GM12878 (cell line): ENCODE measurements around the gene CANT1. TPM values are rescaled to one million over a fixed set of nuclear protein-coding genes. Genes with fewer than 3 reads are reported as not detected.

Experiments used
- ATAC-seq: fragments of 200-7000 bp; cut with Tn5 transposase; 3 replicates; pipeline ENCODE4 v1.9.1; 2020; ENCODE audit warnings: mild to moderate bottlenecking, moderate library complexity
- BruUV-seq: library from RNA; stranded (reverse); fragments of 400-500 nt; replicated peaks from 2 replicates; lab custom pipeline; 2021; lab: Mats Ljungman, UMichigan
- CTCF ChIA-PET: fragments of 300-600 bp; sonication (Branson Sonifier 250); formaldehyde crosslinking; extraction: SDS; loops from one replicate; lab custom pipeline; 2021; ENCODE audit warnings: inconsistent platforms; lab: Yijun Ruan, JAX
- POLR2A ChIA-PET: fragments of 350-600 bp; formaldehyde crosslinking; extraction: SDS; loops from one replicate; lab custom pipeline; 2021; ENCODE audit warnings: inconsistent platforms; lab: Charles Lee
- RAD21 ChIA-PET: fragments of 300-600 bp; sonication (Branson Sonifier 250); formaldehyde crosslinking; loops from one replicate; lab custom pipeline; 2023; ENCODE audit warnings: antibody characterized with exemption; ENCODE audit not compliant: unreplicated experiment; lab: Charles Lee
- SMC1A ChIA-PET: fragments of 300-600 bp; sonication (Branson Sonifier 250); formaldehyde crosslinking; loops from one replicate; lab custom pipeline; 2023; ENCODE audit not compliant: unreplicated experiment, uncharacterized antibody; lab: Charles Lee
- DNase-seq: peaks from one replicate; pipeline ENCODE4 v3.0.0-alpha.2; 2011; ENCODE audit warnings: low read depth, low spot score
- FAIRE-seq: peaks from 3 replicates; lab custom pipeline; 2011; peaks lifted over from hg19 to GRCh38; lab: Jason Lieb, UNC
- H2AFZ ChIP-seq: 2 replicates; pipeline ENCODE4 v1.6.0; 2011; ENCODE audit warnings: low read depth, low read length, control low read depth; ENCODE audit not compliant: control insufficient read depth
- H3K27ac ChIP-seq: 2 replicates; pipeline ENCODE4 v1.5.1; 2011; ENCODE audit warnings: control low read depth; ENCODE audit not compliant: control insufficient read depth, insufficient read depth
- H3K27me3 ChIP-seq, 2 experiments: replicated peaks in 1 of 2; 2 replicates each; pipeline versions ENCODE4 v1.6.0 to v1.6.1; 2011; ENCODE audit warnings: low read length in 1 of 2; ENCODE audit not compliant: control insufficient read depth in 2 of 2, insufficient read depth in 2 of 2
- H3K36me3 ChIP-seq, 2 experiments: 2 replicates each; pipeline ENCODE4 v1.5.1; 2011; ENCODE audit warnings: low read length in 1 of 2; ENCODE audit not compliant: control insufficient read depth in 2 of 2, insufficient read depth in 2 of 2
- H3K4me1 ChIP-seq: 2 replicates; pipeline ENCODE4 v1.6.1; 2011; ENCODE audit warnings: mild to moderate bottlenecking, low read length, moderate library complexity, mixed read lengths; ENCODE audit not compliant: control insufficient read depth, insufficient read depth
- H3K4me2 ChIP-seq: 2 replicates; pipeline ENCODE4 v1.6.0; 2011; ENCODE audit warnings: control low read depth; ENCODE audit not compliant: control insufficient read depth, insufficient read depth
- H3K4me3 ChIP-seq: fragments of 200-600 bp; sonication (generic); 2 replicates; pipeline ENCODE4 v1.5.1; 2016
- H3K79me2 ChIP-seq: 2 replicates; pipeline ENCODE4 v1.6.0; 2011; ENCODE audit warnings: low read length; ENCODE audit not compliant: control insufficient read depth, insufficient read depth
- H3K9ac ChIP-seq: 2 replicates; pipeline ENCODE4 v1.8.0; 2011; ENCODE audit warnings: low read length, control low read depth, mixed read lengths; ENCODE audit not compliant: control insufficient read depth, insufficient read depth
- H3K9me3 ChIP-seq: replicated peaks from 3 replicates; pipeline ENCODE4 v1.5.1; 2011; ENCODE audit warnings: mild to moderate bottlenecking, low read length; ENCODE audit not compliant: control insufficient read depth, insufficient read depth
- H4K20me1 ChIP-seq: 2 replicates; pipeline ENCODE4 v1.6.0; 2011; ENCODE audit not compliant: control insufficient read depth, insufficient read depth
- CHD2 ChIP-seq: IDR thresholded peaks from 2 replicates; pipeline ENCODE4 v1.6.1; 2011; ENCODE audit warnings: low read depth, low read length, improper control_type of control experiment, borderline replicate concordance
- EP300 ChIP-seq, 2 experiments: fragments of 150-350 bp in 1 of 2; IDR thresholded peaks; 2 replicates each; pipeline ENCODE4 v1.6.1; 2011 to 2012; ENCODE audit warnings: low read depth in 2 of 2, low read length in 2 of 2, borderline replicate concordance in 1 of 2, improper control_type of control experiment in 1 of 2, inconsistent platforms in 1 of 2; ENCODE audit not compliant: control insufficient read depth in 1 of 2
- IKZF2 ChIP-seq, 2 experiments: fragments of 450-650 bp; IDR thresholded peaks; 2 replicates each; pipeline ENCODE4 v1.6.1; 2017; ENCODE audit warnings: mild to moderate bottlenecking in 2 of 2, moderate library complexity in 2 of 2
- NKRF ChIP-seq: fragments of 450-650 bp; conservative IDR thresholded peaks from 2 replicates; pipeline ENCODE4 v1.6.1; 2017; ENCODE audit warnings: mild to moderate bottlenecking, moderate library complexity
- PAX5 ChIP-seq: IDR thresholded peaks from 2 replicates; pipeline ENCODE4 v1.6.1; 2011; ENCODE audit warnings: low read depth, low read length, borderline replicate concordance
- SMAD1 ChIP-seq: fragments of 450-650 bp; IDR thresholded peaks from 2 replicates; pipeline ENCODE4 v1.6.1; 2018; ENCODE audit warnings: mild to moderate bottlenecking, low read depth; ENCODE audit not compliant: partially characterized antibody
- STAT1 ChIP-seq: fragments of 450-650 bp; conservative IDR thresholded peaks from 2 replicates; pipeline ENCODE4 v1.6.1; 2014; ENCODE audit warnings: antibody characterized with exemption, mild to moderate bottlenecking
- TCF12 ChIP-seq: IDR thresholded peaks from 2 replicates; pipeline ENCODE4 v1.6.1; 2011; ENCODE audit warnings: low read depth, mild to moderate bottlenecking, low read length
- ZSCAN29 ChIP-seq: fragments of 450-650 bp; IDR thresholded peaks from 2 replicates; pipeline ENCODE4 v1.6.1; 2017; ENCODE audit warnings: mild to moderate bottlenecking, moderate library complexity
- WGBS: methylation state at CpG from one replicate; pipeline ENCODE4 v1.1.6; 2016; ENCODE audit warnings: low lambda C conversion rate; ENCODE audit not compliant: insufficient replicate concordance, insufficient coverage; ENCODE audit errors: missing lambda C conversion rate; 5-methylcytosine and 5-hydroxymethylcytosine counted together
- in situ Hi-C: fragments of 300-500 bp; cut with MboI; formaldehyde crosslinking; loops from 9 replicates; pipeline ENCODE4 v1.14.3; 2018; ENCODE audit warnings: mixed read lengths
- intact Hi-C: fragments of 100-400 bp; cut with micrococcal nuclease; formaldehyde crosslinking; loops from one replicate; pipeline ENCODE4 v1.14.2; 2022; ENCODE audit not compliant: unreplicated experiment
- polyA plus RNA-seq, 11 experiments: library from polyadenylated mRNA; depleted of rRNA in 4 of 11; unstranded in 6 of 11; stranded (reverse) in 5 of 11; fragments of >200 nt; fragmentation: Nextera tagmentation in 4 of 11; fragmentation: Illumina TruSeq in 1 of 11; extraction: Ambion mirVana in 4 of 11; extraction: Trizol in 1 of 11; gene quantifications; 1 replicate in 1 of 11; 2 replicates in 10 of 11; pipeline versions ENCODE4 v1.2.1 to v1.2.3, GENCODE V29; 2011 to 2016; ENCODE audit warnings: inconsistent platforms in 2 of 11, missing spikeins in 2 of 11, low read depth in 1 of 11
- total RNA-seq, 4 experiments: library from RNA; depleted of rRNA in 3 of 4; stranded (reverse); fragments of >200 nt in 3 of 4; fragmentation: Illumina TruSeq in 1 of 4; extraction: Trizol in 1 of 4; gene quantifications; 2 replicates each; pipeline versions ENCODE4 v1.2.1 to v1.2.3, GENCODE V29; 2013 to 2021
- TF ChIP-seq, protein P1 (sequence below): IDR thresholded peaks from 2 replicates; pipeline ENCODE4 v1.6.1; 2011; ENCODE audit warnings: borderline replicate concordance, low read depth, mild to moderate bottlenecking, moderate library complexity, low read length; ENCODE audit not compliant: insufficient read depth, poor library complexity, severe bottlenecking

CANT1 gene
- total and polyA plus RNA-seq, 10 of the 15 experiments (the other 5 are each of a cell fraction or from before 2014, with no cell fraction given), result 2.2 to 59.2 (median 20.2) TPM

DNA sequence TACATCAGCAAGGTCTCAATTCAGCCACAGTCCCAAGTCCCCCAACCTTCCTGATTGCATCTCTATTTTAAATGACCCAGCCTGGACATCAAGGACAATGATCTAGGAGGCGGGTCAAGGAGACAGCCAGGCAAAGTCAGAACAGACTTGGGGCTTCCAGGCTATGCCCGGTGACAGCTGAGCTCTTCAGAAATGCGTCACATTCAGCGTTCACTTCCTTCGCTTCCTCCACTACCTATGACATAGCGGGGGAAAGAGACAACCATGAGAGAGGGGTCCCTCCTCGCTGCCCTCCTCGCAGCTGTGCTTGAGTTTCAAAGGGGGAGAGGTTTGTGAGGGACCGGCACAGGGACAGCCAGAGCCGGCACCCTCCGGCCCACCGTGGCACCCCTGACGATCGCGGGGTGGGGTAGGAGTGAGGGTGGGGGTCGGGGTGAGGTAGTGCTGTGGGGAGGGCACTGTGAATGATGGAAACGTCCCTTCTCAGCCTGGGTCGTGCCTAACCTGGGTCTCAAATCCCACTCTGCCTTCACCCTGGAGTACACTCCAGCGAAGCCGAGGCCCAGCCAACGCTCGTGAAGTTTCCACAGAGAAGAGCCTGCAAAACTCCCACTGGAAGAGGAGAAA lies 17.5 kb downstream of the CANT1 start:
- peaks cover 5% of the 10 kb centered on the region; the same call in 1 of the 2 replicates for H4K20me1 ChIP-seq
- H2AFZ ChIP-seq, result no peak overlapping the region
- no peak overlapping the region for H3K4me3 ChIP-seq
- DNase-seq (no peak), FAIRE-seq (no peak), ATAC-seq (no peak)
- peaks cover 10 to 23% of the 10 kb centered on the region in 2 experiments for H3K36me3 ChIP-seq
- H3K9ac ChIP-seq, result no peak overlapping the region
- ChIA-PET CTCF (interaction anchor here (0.9 kb wide), 1 partner anchor 21 kb away, joined by 3 read pairs; no protein-coding TSS in a partner anchor), POLR2A (no interaction called here), SMC1A (no interaction called here), RAD21 (no interaction called here)
- in situ Hi-C loops (no loop called here), intact Hi-C loops (no loop called here)
- no peak overlapping the region for H3K4me2 ChIP-seq
- no peaks in the 10 kb centered on the region for H3K79me2 ChIP-seq
- BruUV-seq, result no TSS peak
- H3K4me1 ChIP-seq, result no peaks in the 10 kb centered on the region; the same call in 1 of the 2 replicates
- WGBS, result 91% methylated on average over 18 of the region's 22 CpGs
- TF ChIP-seq PAX5, result no peak
- no peak for TF ChIP-seq SMAD1
- TF ChIP-seq TCF12, result no peak
- TF ChIP-seq STAT1, result no peak
- TF ChIP-seq, protein P1, sequence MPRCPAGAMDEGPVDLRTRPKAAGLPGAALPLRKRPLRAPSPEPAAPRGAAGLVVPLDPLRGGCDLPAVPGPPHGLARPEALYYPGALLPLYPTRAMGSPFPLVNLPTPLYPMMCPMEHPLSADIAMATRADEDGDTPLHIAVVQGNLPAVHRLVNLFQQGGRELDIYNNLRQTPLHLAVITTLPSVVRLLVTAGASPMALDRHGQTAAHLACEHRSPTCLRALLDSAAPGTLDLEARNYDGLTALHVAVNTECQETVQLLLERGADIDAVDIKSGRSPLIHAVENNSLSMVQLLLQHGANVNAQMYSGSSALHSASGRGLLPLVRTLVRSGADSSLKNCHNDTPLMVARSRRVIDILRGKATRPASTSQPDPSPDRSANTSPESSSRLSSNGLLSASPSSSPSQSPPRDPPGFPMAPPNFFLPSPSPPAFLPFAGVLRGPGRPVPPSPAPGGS, result no peak
- TF ChIP-seq ZSCAN29, result no peak
- no peak for TF ChIP-seq CHD2
- TF ChIP-seq EP300 (IDR thresholded peaks at IDR 0.05; ENCODE audit: borderline replicate concordance in 1 of 2, control insufficient read depth in 1 of 2, low read depth in 2 of 2, low read length in 2 of 2), result no peak
- no peak for TF ChIP-seq IKZF2 (IDR thresholded peaks at IDR 0.05)
- no peak for TF ChIP-seq NKRF
- H3K9me3 ChIP-seq, result no peaks in the 10 kb centered on the region; the same call in 2 of the 3 replicates
- H3K27me3 ChIP-seq, result no peaks in the 10 kb centered on the region
- no peak overlapping the region for H3K27ac ChIP-seq
